NCI-H1694 treated with DMSO at 0.1 percent for 48 hours (cell line): Measurements from ENCODE around the gene RAE1.

Experiments
- DNase-seq: peaks from one replicate; lab custom pipeline; 2025; lab: John Stamatoyannopoulos, UW

Gene RAE1

GRCh38 chr20:57388953-57389694 is 38.1 kb downstream of the RAE1 start:
- DNase-seq = no peak

GRCh38 chr20:57389695-57390603 is 38.9 kb downstream of the RAE1 start:
- no peak for DNase-seq

GRCh38 chr20:57390604-57391438 is 39.8 kb downstream of the RAE1 start, which contains the start of gene RBM38:
Gene RBM38 (plus strand): TSS chr20:57391396. CDS start chr20:57391582, 186 bp downstream.
- DNase-seq = peak; percentile 9

GRCh38 chr20:57391439-57392301 is 40.6 kb downstream of the RAE1 start:
- no peak for DNase-seq

GRCh38 chr20:57392512-57393271 is 41.6 kb downstream of the RAE1 start:
- no peak for DNase-seq

- no peak for DNase-seq
These were observed 42.5 kb downstream of the RAE1 start for GRCh38 chr20:57393321-57394120.

- DNase-seq = no peak
These were observed 43.3 kb downstream of the RAE1 start for GRCh38 chr20:57394121-57395082.

GRCh38 chr20:57395111-57395966 is 44.3 kb downstream of the RAE1 start:
- no peak for DNase-seq

GRCh38 chr20:57396212-57396983 is 45.3 kb downstream of the RAE1 start:
- no peak for DNase-seq

GRCh38 chr20:57396984-57397692 is 46.1 kb downstream of the RAE1 start:
- no peak for DNase-seq

GRCh38 chr20:57397693-57398108 is 46.6 kb downstream of the RAE1 start:
- no peak for DNase-seq

GRCh38 chr20:57398231-57398821 is 47.3 kb downstream of the RAE1 start:
- no peak for DNase-seq

GRCh38 chr20:57398901-57399535 is 48.0 kb downstream of the RAE1 start:
- no peak for DNase-seq

- DNase-seq = no peak
These were observed 48.6 kb downstream of the RAE1 start for GRCh38 chr20:57399587-57400155.
